Adipose tissue (tissue), 3 donors: ENCODE results near the gene ACKR3. TPM values are rescaled to one million over a fixed set of nuclear protein-coding genes. Genes with fewer than 3 reads are reported as not detected.

Source experiments
- H3K27ac ChIP-seq: one replicate; pipeline ENCODE4 v1.5.1; 2013; ENCODE audit warnings: low read depth, low read length
- WGBS, 3 donors: extraction: QIAGEN DNeasy Blood & Tissue Kit; methylation state at CpG; one replicate each; pipeline ENCODE4 v1.1.7; 2013; 5-methylcytosine and 5-hydroxymethylcytosine counted together
- polyA plus RNA-seq, 3 donors: library from polyadenylated mRNA; stranded (reverse); fragments of 200-250 nt; gene quantifications; one replicate each; pipeline ENCODE4 v1.2.3, GENCODE V29; 2013
- donor health status: healthy with polysubstance abuse.
- donor health status: Bipolar disorder and iron deficiency.
- donor health status: healthy.

ACKR3 gene
- polyA plus RNA-seq, 3 donors = 26.8 to 168 (median 36.0) TPM

DNA sequence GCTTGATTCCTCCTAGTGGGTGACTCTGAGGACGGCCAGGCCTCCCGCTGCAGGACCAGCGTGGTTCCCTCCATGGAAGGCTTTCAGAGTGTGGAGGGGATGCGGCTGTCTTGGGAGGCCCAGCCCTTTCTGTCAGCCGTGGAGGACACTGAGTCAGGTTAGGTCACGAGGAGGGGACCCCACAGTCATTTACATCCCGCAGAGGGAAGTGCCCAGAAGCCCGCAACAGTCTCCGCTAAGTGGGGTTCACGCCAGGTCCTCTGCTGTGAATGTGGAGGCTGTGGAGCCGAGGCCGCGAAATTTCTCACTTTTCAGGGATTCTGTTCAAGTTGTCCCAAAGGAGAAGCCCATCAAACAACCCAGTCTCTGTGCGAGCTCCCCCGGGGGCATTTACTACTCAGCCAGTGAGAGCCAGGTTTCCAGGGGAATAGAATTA is 8.8 kb downstream of the ACKR3 start:
- 47 to 90% (median 89%) methylated on average over 15 of the region's 15 CpGs for WGBS, 3 donors
- H3K27ac ChIP-seq = no peak overlapping the region

- no peak overlapping the region for H3K27ac ChIP-seq
- WGBS, 3 donors = 42 to 87% (median 82%) methylated on average over 9 of the region's 9 CpGs
Observed at GRCh38 chr2:236579048-236579745, 9.6 kb downstream of the ACKR3 start.

DNA sequence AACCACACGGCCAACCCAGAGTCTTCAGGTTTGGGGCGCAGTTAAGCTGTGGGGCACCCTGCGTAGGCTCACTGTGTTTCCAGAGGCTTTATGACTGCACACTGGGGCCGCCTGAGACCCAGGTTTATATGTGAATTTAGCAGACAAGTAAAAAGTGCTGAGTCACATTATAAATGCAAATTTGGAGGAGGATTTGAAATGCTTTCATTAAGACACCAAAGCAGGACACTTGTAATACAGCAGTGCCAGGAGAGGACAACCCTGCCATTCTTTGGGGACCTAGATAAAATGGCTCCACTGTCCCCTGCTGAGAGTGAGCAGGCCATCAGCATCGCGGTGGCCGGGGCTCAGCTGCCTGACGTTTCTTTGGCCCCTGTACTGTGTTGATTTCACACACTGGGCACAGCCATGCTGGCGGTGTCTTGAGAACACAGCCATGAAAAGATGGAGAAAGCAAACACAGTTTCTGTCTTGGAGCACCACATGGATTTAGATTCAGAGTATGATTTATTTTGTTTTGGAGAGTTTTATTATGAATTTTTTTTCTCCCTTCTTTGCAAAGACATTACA is 10.2 kb downstream of the ACKR3 start:
- no peak overlapping the region for H3K27ac ChIP-seq
- WGBS, 3 donors = 31 to 83% (median 69%) methylated on average over 9 of the region's 9 CpGs

DNA sequence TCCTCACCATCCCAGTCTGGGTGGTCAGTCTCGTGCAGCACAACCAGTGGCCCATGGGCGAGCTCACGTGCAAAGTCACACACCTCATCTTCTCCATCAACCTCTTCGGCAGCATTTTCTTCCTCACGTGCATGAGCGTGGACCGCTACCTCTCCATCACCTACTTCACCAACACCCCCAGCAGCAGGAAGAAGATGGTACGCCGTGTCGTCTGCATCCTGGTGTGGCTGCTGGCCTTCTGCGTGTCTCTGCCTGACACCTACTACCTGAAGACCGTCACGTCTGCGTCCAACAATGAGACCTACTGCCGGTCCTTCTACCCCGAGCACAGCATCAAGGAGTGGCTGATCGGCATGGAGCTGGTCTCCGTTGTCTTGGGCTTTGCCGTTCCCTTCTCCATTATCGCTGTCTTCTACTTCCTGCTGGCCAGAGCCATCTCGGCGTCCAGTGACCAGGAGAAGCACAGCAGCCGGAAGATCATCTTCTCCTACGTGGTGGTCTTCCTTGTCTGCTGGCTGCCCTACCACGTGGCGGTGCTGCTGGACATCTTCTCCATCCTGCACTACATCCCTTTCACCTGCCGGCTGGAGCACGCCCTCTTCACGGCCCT is 11.2 kb downstream of the ACKR3 start:
- no peak overlapping the region for H3K27ac ChIP-seq
- 90 to 96% (median 95%) methylated on average over 29 of the region's 29 CpGs for WGBS, 3 donors

DNA sequence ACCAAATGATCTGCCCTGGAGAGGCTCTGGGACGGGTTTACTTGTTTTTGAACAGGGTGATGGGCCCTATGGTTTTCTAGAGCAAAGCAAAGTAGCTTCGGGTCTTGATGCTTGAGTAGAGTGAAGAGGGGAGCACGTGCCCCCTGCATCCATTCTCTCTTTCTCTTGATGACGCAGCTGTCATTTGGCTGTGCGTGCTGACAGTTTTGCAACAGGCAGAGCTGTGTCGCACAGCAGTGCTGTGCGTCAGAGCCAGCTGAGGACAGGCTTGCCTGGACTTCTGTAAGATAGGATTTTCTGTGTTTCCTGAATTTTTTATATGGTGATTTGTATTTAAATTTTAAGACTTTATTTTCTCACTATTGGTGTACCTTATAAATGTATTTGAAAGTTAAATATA is 11.9 kb downstream of the ACKR3 start:
- H3K27ac ChIP-seq = no peak overlapping the region
- WGBS, 3 donors = 55 to 90% (median 83%) methylated on average over 7 of the region's 7 CpGs

DNA sequence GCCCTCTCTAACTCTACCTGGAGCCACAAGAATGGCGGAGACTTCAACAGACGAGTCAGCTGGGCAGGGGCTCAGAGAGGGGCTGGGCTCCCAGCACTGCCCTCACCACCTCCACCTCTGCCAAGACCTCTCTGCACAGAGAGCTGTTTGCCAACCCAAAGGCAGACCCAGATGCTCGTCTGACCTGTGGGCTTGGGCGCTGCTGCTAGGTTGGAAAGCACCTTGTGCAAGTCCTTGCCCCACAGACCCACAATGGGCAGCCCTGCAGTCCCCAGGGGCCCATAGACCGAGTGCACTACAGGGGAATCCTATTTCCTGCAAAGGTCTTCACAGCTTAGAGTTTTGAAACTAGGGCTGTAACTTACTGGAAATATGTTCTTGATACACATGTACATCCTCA is 13.3 kb downstream of the ACKR3 start:
- WGBS, 3 donors = 82 to 88% (median 86%) methylated on average over 5 of the region's 5 CpGs
- H3K27ac ChIP-seq = no peak overlapping the region

- 91 to 95% (median 92%) methylated on average over 14 of the region's 14 CpGs for WGBS, 3 donors
- H3K27ac ChIP-seq = no peak overlapping the region
Observed at GRCh38 chr2:236583621-236584203, 14.1 kb downstream of the ACKR3 start.

- WGBS, 3 donors = 79 to 89% (median 88%) methylated on average over 16 of the region's 16 CpGs
- H3K27ac ChIP-seq = no peak overlapping the region
Observed at GRCh38 chr2:236584521-236585384, 15.1 kb downstream of the ACKR3 start.

DNA sequence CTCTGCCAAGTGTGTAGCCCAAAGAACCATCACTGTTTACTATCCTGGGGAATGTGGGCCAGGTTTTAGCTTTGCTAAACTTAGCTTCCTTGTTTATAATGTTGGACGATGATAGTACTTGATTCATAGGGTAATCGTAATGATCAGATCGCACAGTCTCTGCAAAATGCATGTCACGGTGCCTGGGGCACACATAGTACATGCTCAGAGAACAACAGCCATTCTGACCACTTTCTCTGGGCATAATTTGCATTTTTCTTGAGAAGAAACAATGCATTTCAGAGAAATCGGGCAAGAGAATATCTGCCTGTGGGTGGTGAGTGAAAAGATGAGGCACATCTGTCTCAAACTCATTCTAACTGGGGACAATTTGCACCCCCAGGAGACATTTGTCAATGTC is 16.3 kb downstream of the ACKR3 start:
- WGBS, 3 donors = 85 to 90% (median 89%) methylated on average over 5 of the region's 5 CpGs
- no peak overlapping the region for H3K27ac ChIP-seq

DNA sequence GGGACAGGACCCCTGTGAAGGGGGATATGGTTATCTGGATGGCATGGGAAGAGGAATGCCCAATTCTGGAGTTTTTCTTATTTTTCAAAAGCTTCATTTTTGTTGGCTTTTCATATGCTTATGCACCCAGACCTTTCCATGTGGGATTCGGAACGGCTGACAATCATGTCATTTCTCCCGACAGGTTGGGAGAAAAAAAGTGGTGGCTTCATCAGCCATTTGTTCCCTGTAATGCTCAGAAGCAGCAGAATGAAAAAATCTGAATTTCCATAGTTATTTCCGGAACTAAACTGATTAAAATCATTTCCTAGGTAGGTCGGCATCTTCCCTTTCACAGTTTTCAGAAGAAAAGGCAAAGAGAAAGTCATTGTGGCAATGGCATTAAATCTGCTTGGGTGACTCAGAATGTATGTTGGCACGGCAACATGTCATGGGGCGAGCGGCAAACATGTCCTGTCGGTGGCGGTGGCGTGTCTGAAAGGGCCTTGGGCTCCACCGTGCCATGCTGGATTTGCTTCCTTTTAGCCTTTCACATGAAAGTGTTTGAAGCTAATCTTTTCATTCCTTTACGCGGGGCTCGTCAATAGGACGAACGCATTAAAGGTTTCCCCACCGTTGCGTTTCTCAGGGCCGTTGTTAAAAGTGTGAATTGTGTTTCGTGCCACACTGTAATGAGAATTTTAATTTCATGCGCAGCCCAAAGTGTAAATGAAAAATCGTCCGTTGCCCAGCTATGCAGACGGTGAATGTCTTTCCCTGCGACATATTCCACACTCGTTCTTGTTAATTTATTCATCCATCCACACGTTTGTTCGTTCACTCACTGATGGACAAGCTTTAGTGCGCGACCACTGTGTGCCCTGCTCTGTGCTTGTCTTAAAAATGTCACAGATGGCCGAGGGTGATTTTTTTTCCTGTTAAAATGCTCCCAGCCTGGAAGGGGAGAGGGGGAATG is 18.5 kb downstream of the ACKR3 start:
- H3K27ac ChIP-seq = no peak overlapping the region
- WGBS, 3 donors = 93 to 94% (median 94%) methylated on average over 32 of the region's 32 CpGs

- WGBS, 3 donors = 90 to 92% (median 91%) methylated on average over 15 of the region's 15 CpGs
- no peak overlapping the region for H3K27ac ChIP-seq
Observed at GRCh38 chr2:236588932-236589592, 19.4 kb downstream of the ACKR3 start.

DNA sequence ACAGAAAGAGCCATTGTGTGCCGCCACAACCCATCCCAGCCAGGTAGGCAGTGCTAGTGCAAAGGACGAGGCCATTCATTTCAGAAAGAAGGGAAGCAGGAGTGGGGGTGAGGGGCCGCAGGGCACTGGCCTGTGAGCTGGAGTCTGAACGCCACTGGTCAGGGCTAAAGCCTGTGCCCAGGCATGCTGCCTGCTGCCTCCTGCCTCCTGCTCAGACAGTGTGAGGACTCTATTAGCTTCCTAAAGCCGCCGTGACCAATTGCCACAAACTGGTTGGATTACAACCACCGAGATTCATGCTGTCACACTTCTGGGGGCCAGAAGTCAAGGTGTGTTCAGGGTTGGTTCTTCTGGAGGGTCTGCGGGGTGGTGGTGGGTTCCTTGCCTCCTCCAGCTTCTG is 21.2 kb downstream of the ACKR3 start:
- WGBS, 3 donors = 87 to 98% (median 96%) methylated on average over 8 of the region's 8 CpGs
- H3K27ac ChIP-seq = no peak overlapping the region

DNA sequence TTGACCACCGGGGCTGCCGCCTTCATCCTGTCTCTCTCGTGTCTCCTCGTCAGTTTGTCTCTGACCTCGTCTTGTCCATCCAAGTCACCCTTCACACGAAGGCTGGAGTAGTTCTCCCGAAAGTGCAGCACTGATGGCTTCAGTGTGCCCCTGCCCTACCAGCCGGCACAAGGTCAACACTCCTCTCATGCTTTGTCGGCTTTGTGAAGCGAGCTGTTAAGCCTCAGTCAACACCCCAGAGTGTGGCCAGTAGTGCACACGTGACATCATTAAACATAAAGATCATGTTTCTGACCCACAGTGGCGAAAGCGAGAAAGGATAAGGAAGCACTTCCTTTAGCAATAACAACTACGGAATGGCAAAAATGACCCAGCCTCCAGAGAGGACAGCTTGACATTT is 23.2 kb downstream of the ACKR3 start:
- no peak overlapping the region for H3K27ac ChIP-seq
- 57 to 76% (median 74%) methylated on average over 14 of the region's 14 CpGs for WGBS, 3 donors

DNA sequence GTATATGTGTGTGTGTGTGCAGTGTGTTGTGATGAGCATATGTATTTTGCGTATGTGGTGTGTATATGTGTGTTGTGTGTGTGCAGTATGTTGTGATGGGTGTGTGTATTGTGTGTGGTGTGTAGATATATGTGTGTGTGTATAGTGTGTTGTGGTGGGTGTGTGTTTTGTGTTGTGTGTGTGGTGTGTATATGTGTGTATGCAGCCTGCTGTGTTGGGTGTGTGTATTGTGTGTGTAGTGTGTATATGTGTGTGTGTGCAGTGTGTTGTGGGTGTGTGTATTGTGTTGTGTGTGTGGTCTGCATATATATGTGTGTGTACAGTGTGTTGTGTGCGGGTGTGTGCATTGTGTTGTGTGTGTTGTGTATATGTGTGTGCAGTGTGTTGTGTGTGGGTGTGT is 23.9 kb downstream of the ACKR3 start:
- 79 to 98% (median 97%) methylated on average over 2 of the region's 2 CpGs for WGBS, 3 donors
- no peak overlapping the region for H3K27ac ChIP-seq

- no peak overlapping the region for H3K27ac ChIP-seq
Observed at GRCh38 chr2:236593956-236594355, 24.3 kb downstream of the ACKR3 start.

GRCh38 chr2:236597629-236598028 is 28.0 kb downstream of the ACKR3 start:
- H3K27ac ChIP-seq = no peak overlapping the region
- 32 to 80% (median 80%) methylated on average over 4 of the region's 4 CpGs for WGBS, 3 donors

DNA sequence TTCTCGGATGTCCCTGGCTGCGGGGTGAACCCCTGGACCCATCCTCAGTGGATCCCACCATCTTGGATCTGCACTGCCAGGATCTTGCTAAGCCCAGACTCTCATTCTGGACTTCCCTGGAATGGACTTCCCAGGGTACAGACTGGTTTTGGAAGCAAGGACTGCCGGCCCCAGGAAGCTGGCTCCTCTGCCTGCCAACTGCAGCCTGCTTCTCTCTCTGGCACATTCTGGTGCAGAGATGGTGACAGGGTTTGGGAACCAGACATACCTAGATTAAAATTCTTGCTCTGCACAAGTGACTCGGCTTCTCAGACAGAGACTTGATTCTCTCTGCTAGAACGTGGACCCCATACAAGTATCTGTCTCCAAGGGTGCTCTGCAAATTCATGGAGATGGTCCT is 29.4 kb downstream of the ACKR3 start:
- H3K27ac ChIP-seq = no peak overlapping the region
- 91 to 94% (median 94%) methylated on average over 5 of the region's 5 CpGs for WGBS, 3 donors
